ENCODE measurements around the gene ATP8A2. TPM values are rescaled to one million over a fixed set of nuclear protein-coding genes. Genes with fewer than 3 reads are reported as not detected.

ATP8A2 gene
- total RNA-seq, 1 experiment from 2014 or later, result not detected

DNA sequence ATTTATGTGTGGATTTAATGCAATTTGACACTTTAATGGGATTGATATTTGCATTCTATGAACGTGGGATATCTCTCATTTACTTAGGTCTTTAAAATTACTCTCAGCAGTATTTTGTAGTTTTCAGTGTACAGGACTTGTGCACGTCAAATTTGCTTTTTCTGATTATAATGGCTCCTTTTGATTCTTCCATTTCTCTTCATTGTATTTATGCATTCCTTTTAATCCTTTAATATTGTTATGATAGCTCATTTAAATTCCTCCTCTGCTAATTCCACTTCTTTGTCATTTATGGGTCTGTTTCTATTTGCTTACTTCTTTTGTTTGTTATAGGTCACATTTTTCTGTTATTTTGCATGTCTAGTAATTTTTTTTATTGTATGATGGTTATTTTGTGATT is 226.6 kb downstream of the ATP8A2 start:
- H3K36me3 ChIP-seq (ENCODE audit: low read depth), result no peaks in the 10 kb centered on the region
- ChIA-PET CTCF (no interaction called here), POLR2A (ENCODE audit: unreplicated experiment) (no interaction called here)
- intact Hi-C loops (cut with micrococcal nuclease; ENCODE audit: unreplicated experiment), result no loop called here
- H3K27me3 ChIP-seq (ENCODE audit: insufficient read depth, low read depth), result peaks cover 22% of the 10 kb centered on the region
- no TSS peak for BruUV-seq (replicated peaks)
- no peak overlapping the region for H3K4me3 ChIP-seq
- no peak overlapping the region for H3K27ac ChIP-seq
- no peaks in the 10 kb centered on the region for H3K9me2 ChIP-seq (ENCODE audit: insufficient read depth)
- H2AFZ ChIP-seq, result no peak overlapping the region
- H3K4me1 ChIP-seq (replicated peaks; ENCODE audit: insufficient read depth), result no peaks in the 10 kb centered on the region
- no peaks in the 10 kb centered on the region for H3K9me3 ChIP-seq (ENCODE audit: insufficient read depth, low read depth)
- H3K4me2 ChIP-seq, result no peak overlapping the region
- TF ChIP-seq EZH2 (IDR thresholded peaks at IDR 0.05; ENCODE audit: low read depth), result no peak
- TF ChIP-seq, protein P1, sequence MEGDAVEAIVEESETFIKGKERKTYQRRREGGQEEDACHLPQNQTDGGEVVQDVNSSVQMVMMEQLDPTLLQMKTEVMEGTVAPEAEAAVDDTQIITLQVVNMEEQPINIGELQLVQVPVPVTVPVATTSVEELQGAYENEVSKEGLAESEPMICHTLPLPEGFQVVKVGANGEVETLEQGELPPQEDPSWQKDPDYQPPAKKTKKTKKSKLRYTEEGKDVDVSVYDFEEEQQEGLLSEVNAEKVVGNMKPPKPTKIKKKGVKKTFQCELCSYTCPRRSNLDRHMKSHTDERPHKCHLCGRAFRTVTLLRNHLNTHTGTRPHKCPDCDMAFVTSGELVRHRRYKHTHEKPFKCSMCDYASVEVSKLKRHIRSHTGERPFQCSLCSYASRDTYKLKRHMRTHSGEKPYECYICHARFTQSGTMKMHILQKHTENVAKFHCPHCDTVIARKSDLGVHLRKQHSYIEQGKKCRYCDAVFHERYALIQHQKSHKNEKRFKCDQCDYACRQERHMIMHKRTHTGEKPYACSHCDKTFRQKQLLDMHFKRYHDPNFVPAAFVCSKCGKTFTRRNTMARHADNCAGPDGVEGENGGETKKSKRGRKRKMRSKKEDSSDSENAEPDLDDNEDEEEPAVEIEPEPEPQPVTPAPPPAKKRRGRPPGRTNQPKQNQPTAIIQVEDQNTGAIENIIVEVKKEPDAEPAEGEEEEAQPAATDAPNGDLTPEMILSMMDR (conservative IDR thresholded peaks at IDR 0.05), result no peak
- H3K79me2 ChIP-seq (ENCODE audit: low read depth), result no peaks in the 10 kb centered on the region
- no peak for DNase-seq
- no peaks in the 10 kb centered on the region for H4K20me1 ChIP-seq (ENCODE audit: insufficient read depth)
- no peaks in the 10 kb centered on the region for H3F3A ChIP-seq (ENCODE audit: insufficient read depth, low read depth)

DNA sequence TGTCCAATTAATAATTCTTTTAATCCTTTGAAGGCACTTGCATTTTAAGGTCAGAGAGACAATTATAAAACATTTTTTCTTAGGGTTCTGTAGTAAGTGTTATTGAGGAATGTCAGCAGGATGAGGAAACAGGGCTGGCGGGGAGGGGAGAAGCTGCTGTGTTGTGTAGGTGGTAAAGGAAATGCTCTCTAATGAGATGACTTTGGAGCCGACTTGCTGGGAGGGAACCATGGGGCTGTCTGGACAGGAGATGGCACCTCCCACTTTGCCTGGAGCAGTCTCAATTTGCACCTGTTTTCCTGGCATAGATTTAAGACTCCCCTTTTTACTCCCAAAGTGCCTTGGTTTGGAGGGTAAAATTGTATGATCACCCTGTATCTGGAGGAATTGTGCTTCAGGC is 230.4 kb downstream of the ATP8A2 start:
- H4K20me1 ChIP-seq (ENCODE audit: insufficient read depth), result no peaks in the 10 kb centered on the region
- no peaks in the 10 kb centered on the region for H3K9me3 ChIP-seq (ENCODE audit: insufficient read depth, low read depth)
- POLR2A ChIA-PET (ENCODE audit: unreplicated experiment), result no interaction called here
- intact Hi-C loops (cut with micrococcal nuclease; ENCODE audit: unreplicated experiment), result no loop called here
- no peaks in the 10 kb centered on the region for H3K36me3 ChIP-seq (ENCODE audit: low read depth)
- TF ChIP-seq, protein P1 (conservative IDR thresholded peaks at IDR 0.05), result no peak
- TF ChIP-seq EZH2 (IDR thresholded peaks at IDR 0.05; ENCODE audit: low read depth), result no peak
- no peaks in the 10 kb centered on the region for H3K4me1 ChIP-seq (replicated peaks; ENCODE audit: insufficient read depth)
- no peak for DNase-seq
- no peaks in the 10 kb centered on the region for H3K79me2 ChIP-seq (ENCODE audit: low read depth)
- H3F3A ChIP-seq (ENCODE audit: insufficient read depth, low read depth), result no peaks in the 10 kb centered on the region
- no peak overlapping the region for H3K27ac ChIP-seq
- no peak overlapping the region for H2AFZ ChIP-seq
- CTCF ChIA-PET, result no interaction called here
- H3K4me2 ChIP-seq, result no peak overlapping the region
- peaks cover 22% of the 10 kb centered on the region for H3K27me3 ChIP-seq (ENCODE audit: insufficient read depth, low read depth)
- no peaks in the 10 kb centered on the region for H3K9me2 ChIP-seq (ENCODE audit: insufficient read depth)
- no TSS peak for BruUV-seq (replicated peaks)
- no peak overlapping the region for H3K4me3 ChIP-seq

DNA sequence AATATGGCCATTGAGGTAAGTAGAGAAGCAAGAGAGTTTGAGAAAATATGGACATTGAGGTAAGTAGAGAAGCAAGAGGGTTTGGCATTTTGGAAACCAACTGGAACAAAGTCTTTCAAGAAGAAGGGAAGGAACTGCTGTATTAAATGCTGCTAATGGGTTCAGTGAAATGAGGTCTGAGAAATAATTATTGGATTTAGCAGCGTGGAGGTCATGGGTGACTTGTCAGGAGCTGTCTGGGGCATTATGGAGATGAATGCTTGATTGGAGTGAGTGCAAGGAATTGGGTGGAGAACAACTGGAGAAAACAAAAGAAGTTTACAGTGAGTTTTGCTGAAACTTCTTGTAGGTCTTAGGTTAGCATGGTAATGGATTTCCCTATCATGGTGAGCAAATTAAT is 232.3 kb downstream of the ATP8A2 start:
- no peaks in the 10 kb centered on the region for H3K79me2 ChIP-seq (ENCODE audit: low read depth)
- no peaks in the 10 kb centered on the region for H4K20me1 ChIP-seq (ENCODE audit: insufficient read depth)
- intact Hi-C loops (cut with micrococcal nuclease; ENCODE audit: unreplicated experiment), result no loop called here
- no peaks in the 10 kb centered on the region for H3K36me3 ChIP-seq (ENCODE audit: low read depth)
- H3K9me3 ChIP-seq (ENCODE audit: insufficient read depth, low read depth), result no peaks in the 10 kb centered on the region
- peaks cover 22% of the 10 kb centered on the region for H3K27me3 ChIP-seq (ENCODE audit: insufficient read depth, low read depth)
- no peaks in the 10 kb centered on the region for H3K9me2 ChIP-seq (ENCODE audit: insufficient read depth)
- no peak overlapping the region for H2AFZ ChIP-seq
- POLR2A ChIA-PET (ENCODE audit: unreplicated experiment), result no interaction called here
- no peak overlapping the region for H3K27ac ChIP-seq
- no peaks in the 10 kb centered on the region for H3K4me1 ChIP-seq (replicated peaks; ENCODE audit: insufficient read depth)
- CTCF ChIA-PET, result no interaction called here
- no peaks in the 10 kb centered on the region for H3F3A ChIP-seq (ENCODE audit: insufficient read depth, low read depth)
- no peak for DNase-seq
- no peak for TF ChIP-seq EZH2 (IDR thresholded peaks at IDR 0.05; ENCODE audit: low read depth)
- TF ChIP-seq, protein P1 (conservative IDR thresholded peaks at IDR 0.05), result no peak
- BruUV-seq (replicated peaks), result no TSS peak
- H3K4me2 ChIP-seq, result no peak overlapping the region
- no peak overlapping the region for H3K4me3 ChIP-seq
